HCT116 (cell line): ENCODE measurements around the gene LYL1. TPM values are rescaled to one million over a fixed set of nuclear protein-coding genes. Genes with fewer than 3 reads are reported as not detected.

Experiments used
- ATAC-seq: fragments of 200-7000 bp; cut with Tn5 transposase; 2 replicates; pipeline ENCODE4 v1.9.1; 2020; ENCODE audit warnings: mild to moderate bottlenecking, moderate library complexity
- BruUV-seq: library from RNA; stranded (reverse); fragments of 400-500 nt; replicated peaks from 2 replicates; lab custom pipeline; 2021; lab: Mats Ljungman, UMichigan
- CTCF ChIA-PET: fragments of 300-600 bp; sonication (Branson Sonifier 250); formaldehyde crosslinking; loops from one replicate; lab custom pipeline; 2021; ENCODE audit warnings: antibody characterized with exemption; lab: Charles Lee
- POLR2A ChIA-PET: fragments of 300-600, 350-600 bp; sonication (Branson Sonifier 250); formaldehyde crosslinking; loops from one replicate; lab custom pipeline; 2021; ENCODE audit warnings: antibody characterized with exemption; lab: Charles Lee
- RAD21 ChIA-PET, 2 experiments: fragments of 300-600 bp; sonication (Branson Sonifier 250); formaldehyde crosslinking; loops; one replicate each; lab custom pipeline; 2023; ENCODE audit warnings: low total read pairs in 2 of 2; ENCODE audit not compliant: uncharacterized antibody in 2 of 2, unreplicated experiment in 2 of 2, low non-redundant PET in 1 of 2; lab: Charles Lee
- DNase-seq: peaks from one replicate; pipeline ENCODE4 v3.0.0-alpha.2; 2010; ENCODE audit warnings: low read depth, low spot score
- H2AFZ ChIP-seq: fragments of 200-600 bp; shearing (Covaris generic), sonication (generic); 2 replicates; pipeline ENCODE4 v1.6.1; 2017; ENCODE audit warnings: low read depth, mixed run types, mixed read lengths, antibody characterized with exemption, low read length; ENCODE audit not compliant: poor library complexity, severe bottlenecking
- H3K27ac ChIP-seq: 2 replicates; pipeline ENCODE4 v1.5.1; 2012; ENCODE audit warnings: low read depth, low read length
- H3K27me3 ChIP-seq: fragments of 200-600 bp; sonication (generic); 2 replicates; pipeline ENCODE4 v1.6.1; 2016; ENCODE audit warnings: mixed run types, low read length, mixed read lengths; ENCODE audit not compliant: insufficient read depth
- H3K36me3 ChIP-seq, 2 experiments: fragments of 200-500 bp in 1 of 2; fragments of 200-600 bp in 1 of 2; sonication (Bioruptor generic) in 1 of 2; sonication (generic) in 1 of 2; 2 replicates each; pipeline versions ENCODE4 v1.5.1 to v1.6.1; 2014 to 2016; ENCODE audit warnings: low read length in 2 of 2, inconsistent platforms in 1 of 2, mixed read lengths in 1 of 2, mixed run types in 1 of 2; ENCODE audit not compliant: insufficient read depth in 2 of 2, control insufficient read depth in 1 of 2
- H3K4me1 ChIP-seq, 2 experiments: fragments of 200-600 bp in 1 of 2; sonication (generic) in 1 of 2; 2 replicates each; pipeline versions ENCODE4 v1.5.1 to v1.6.1; 2012 to 2017; ENCODE audit warnings: low read length in 2 of 2, inconsistent platforms in 1 of 2, mild to moderate bottlenecking in 1 of 2, mixed read lengths in 1 of 2, mixed run types in 1 of 2, moderate library complexity in 1 of 2; ENCODE audit not compliant: insufficient read depth in 2 of 2, control insufficient read depth in 1 of 2
- H3K4me2 ChIP-seq: fragments of 200-600 bp; sonication (generic); 2 replicates; pipeline ENCODE4 v1.6.1; 2017; ENCODE audit warnings: mixed run types, low read length, mixed read lengths
- H3K4me3 ChIP-seq, 2 experiments: fragments of 200-600 bp in 1 of 2; sonication (generic) in 1 of 2; replicated peaks in 1 of 2; 2 replicates each; pipeline ENCODE4 v1.5.1; 2011 to 2016; ENCODE audit warnings: low read length in 2 of 2, control low read depth in 1 of 2, low read depth in 1 of 2, mild to moderate bottlenecking in 1 of 2, mixed read lengths in 1 of 2, mixed run types in 1 of 2
- H3K79me2 ChIP-seq: fragments of 200-600 bp; sonication (generic); 2 replicates; pipeline ENCODE4 v1.6.1; 2017; ENCODE audit warnings: mild to moderate bottlenecking, mixed run types, low read length, moderate library complexity, mixed read lengths; ENCODE audit not compliant: insufficient read depth
- H3K9ac ChIP-seq: fragments of 200-600 bp; sonication (generic); 2 replicates; pipeline ENCODE4 v1.6.1; 2016; ENCODE audit warnings: low read length, mixed read lengths
- H3K9me2 ChIP-seq: fragments of 200-600 bp; sonication (generic), shearing (Covaris generic); 2 replicates; pipeline ENCODE4 v1.6.1; 2017; ENCODE audit warnings: mixed run types, mild to moderate bottlenecking, moderate library complexity; ENCODE audit not compliant: insufficient read depth
- H3K9me3 ChIP-seq, 2 experiments: fragments of 200-500 bp in 1 of 2; fragments of 200-600 bp in 1 of 2; sonication (Bioruptor generic) in 1 of 2; sonication (generic) in 1 of 2; 2 replicates each; pipeline ENCODE4 v1.6.1; 2014 to 2017; ENCODE audit warnings: low read length in 2 of 2, mixed read lengths in 2 of 2, inconsistent platforms in 1 of 2, low read depth in 1 of 2, mild to moderate bottlenecking in 1 of 2, mixed run types in 1 of 2, moderate library complexity in 1 of 2; ENCODE audit not compliant: control insufficient read depth in 1 of 2, insufficient read depth in 1 of 2
- H4K20me1 ChIP-seq: fragments of 200-600 bp; sonication (generic), shearing (Covaris generic); 2 replicates; pipeline ENCODE4 v1.6.1; 2017; ENCODE audit warnings: mixed run types, mild to moderate bottlenecking, moderate library complexity; ENCODE audit not compliant: insufficient read depth
- ATF3 ChIP-seq: IDR thresholded peaks from 2 replicates; pipeline ENCODE4 v1.6.1; 2012
- CBX3 ChIP-seq: IDR thresholded peaks from 2 replicates; pipeline ENCODE4 v1.6.1; 2012; ENCODE audit warnings: low read depth
- EGR1 ChIP-seq: IDR thresholded peaks from 2 replicates; pipeline ENCODE4 v1.6.1; 2012; ENCODE audit warnings: low read depth
- ELF1 ChIP-seq: IDR thresholded peaks from 2 replicates; pipeline ENCODE4 v1.6.1; 2012; ENCODE audit warnings: low read depth, borderline replicate concordance
- EZH2 ChIP-seq: fragments of 200-600 bp; sonication (generic); IDR thresholded peaks from 2 replicates; pipeline ENCODE4 v1.6.1; 2017; ENCODE audit warnings: antibody characterized with exemption, mixed run types
- EZH2phosphoT487 ChIP-seq: fragments of 200-600 bp; IDR thresholded peaks from 2 replicates; pipeline ENCODE4 v1.6.1; 2018; ENCODE audit warnings: antibody characterized with exemption, borderline replicate concordance
- FOSL1 ChIP-seq: IDR thresholded peaks from 2 replicates; pipeline ENCODE4 v1.6.1; 2012; ENCODE audit warnings: low read depth
- JUND ChIP-seq: IDR thresholded peaks from 2 replicates; pipeline ENCODE4 v1.6.1; 2012
- MAX ChIP-seq: IDR thresholded peaks from 2 replicates; pipeline ENCODE4 v1.6.1; 2012
- POLR2A ChIP-seq: IDR thresholded peaks from 2 replicates; pipeline ENCODE4 v1.7.0; 2011; ENCODE audit warnings: borderline replicate concordance; ENCODE audit not compliant: insufficient read depth, insufficient read length; ENCODE audit errors: extremely low read depth
- RAD21 ChIP-seq: IDR thresholded peaks from 2 replicates; pipeline ENCODE4 v1.6.1; 2012; ENCODE audit warnings: low read depth, mild to moderate bottlenecking
- REST ChIP-seq: IDR thresholded peaks from 2 replicates; pipeline ENCODE4 v1.6.1; 2012; ENCODE audit warnings: low read depth
- SIN3A ChIP-seq: IDR thresholded peaks from 2 replicates; pipeline ENCODE4 v1.6.1; 2012; ENCODE audit warnings: low read depth
- SP1 ChIP-seq: IDR thresholded peaks from 2 replicates; pipeline ENCODE4 v1.6.1; 2012; ENCODE audit warnings: low read depth
- TCF7L2 ChIP-seq: IDR thresholded peaks from 2 replicates; pipeline ENCODE4 v1.7.0; 2011; ENCODE audit warnings: borderline replicate concordance, inconsistent platforms; ENCODE audit not compliant: insufficient read depth, insufficient read length; ENCODE audit errors: extremely low read depth
- YY1 ChIP-seq: IDR thresholded peaks from 2 replicates; pipeline ENCODE4 v1.6.1; 2011; ENCODE audit warnings: low read length, low read depth, moderate library complexity, mild to moderate bottlenecking; ENCODE audit not compliant: insufficient replicate concordance; ENCODE audit errors: extremely low read depth
- ZBTB33 ChIP-seq: IDR thresholded peaks from 2 replicates; pipeline ENCODE4 v1.6.1; 2011; ENCODE audit warnings: mild to moderate bottlenecking, low read length, moderate library complexity; ENCODE audit not compliant: insufficient replicate concordance; ENCODE audit errors: extremely low read depth
- ZFX ChIP-seq: fragments of 450-650 bp; IDR thresholded peaks from 2 replicates; pipeline ENCODE4 v1.6.1; 2017
- ZNF274 ChIP-seq: fragments of 200-500 bp; sonication (Bioruptor generic); IDR thresholded peaks from 2 replicates; pipeline ENCODE4 v1.6.1; 2014; ENCODE audit warnings: mild to moderate bottlenecking, low read depth, low read length, inconsistent platforms
- intact Hi-C: fragments of 100-400 bp; cut with micrococcal nuclease; formaldehyde crosslinking; loops from 2 replicates; pipeline ENCODE4 v1.10.0; 2022
- total RNA-seq: library from RNA; stranded (reverse); gene quantifications from one replicate; pipeline ENCODE4 v1.2.1, GENCODE V29; 2021; ENCODE audit not compliant: unreplicated experiment

The LYL1 gene
- total RNA-seq, 1 experiment from 2014 or later: 2.6 TPM

- TF ChIP-seq ZFX: no peak
- TF ChIP-seq SP1: no peak
These were observed 35.5 kb downstream of the LYL1 start (continued) for GRCh38 chr19:13066933-13067807.

- no peak overlapping the region for H3K4me2 ChIP-seq
- no TSS peak for BruUV-seq
- CTCF ChIA-PET: no interaction called here
- ATAC-seq: no peak
- H3K4me1 ChIP-seq: peaks cover 0 to 8% of the 10 kb centered on the region in 2 experiments; a peak in 3 of 4 replicates
- intact Hi-C loops: no loop called here
- DNase-seq: no peak
- no peaks in the 10 kb centered on the region for H4K20me1 ChIP-seq
- no peak for TF ChIP-seq FOSL1
- no peak for TF ChIP-seq ZFX
- no peak for TF ChIP-seq TCF7L2
- no peak for TF ChIP-seq EGR1
- no peak for TF ChIP-seq CBX3
- no peak for TF ChIP-seq SIN3A
- no peak for TF ChIP-seq ZNF274
- TF ChIP-seq ZBTB33: no peak
- TF ChIP-seq JUND: no peak
- no peak for TF ChIP-seq ELF1
- TF ChIP-seq REST: no peak
- TF ChIP-seq EZH2phosphoT487: no peak
- no peak for TF ChIP-seq ATF3
- TF ChIP-seq EZH2: no peak
- TF ChIP-seq SP1: no peak
- no peak for TF ChIP-seq MAX
- TF ChIP-seq POLR2A: no peak
- TF ChIP-seq RAD21: no peak
- TF ChIP-seq YY1: no peak
- TF ChIP-seq, all 23 proteins: peak for 0
- H3K36me3 ChIP-seq: no peaks in the 10 kb centered on the region
- no peaks in the 10 kb centered on the region for H3K79me2 ChIP-seq
- RAD21 ChIA-PET: interaction anchor here in 1 of 2 experiments (0.7 kb wide), 1 partner anchor 28 kb away, joined by 3 read pairs; no protein-coding TSS in a partner anchor
- H3K9me3 ChIP-seq: no peaks in the 10 kb centered on the region
- H3K9ac ChIP-seq: no peak overlapping the region
- H3K27me3 ChIP-seq: no peaks in the 10 kb centered on the region
- H3K27ac ChIP-seq: no peak overlapping the region
- POLR2A ChIA-PET: no interaction called here
- H2AFZ ChIP-seq: no peak overlapping the region
- no peak overlapping the region for H3K4me3 ChIP-seq
- H3K9me2 ChIP-seq: no peaks in the 10 kb centered on the region
These were observed 36.4 kb downstream of the LYL1 start for GRCh38 chr19:13066226-13066625.
